Muscle of leg (tissue), 11 donors: ENCODE data around the gene UPK3BL1. TPM values are rescaled to one million over a fixed set of nuclear protein-coding genes. Genes with fewer than 3 reads are reported as not detected.
A peak's percentile ranks its signal among the peaks of the same experiment; 100 is the strongest.
"Not testable (repeated sequence)": the region's sequence is repeated elsewhere in the genome, so short reads cannot be mapped to it uniquely, and the experiment has no call there.

Source experiments
- DNase-seq: peaks from one replicate; pipeline ENCODE4 v3.0.0; 2013
- H3K27ac ChIP-seq: one replicate; pipeline ENCODE4 v1.5.1; 2013; ENCODE audit warnings: mild to moderate bottlenecking, low read length, control low read depth
- H3K27me3 ChIP-seq: one replicate; pipeline ENCODE4 v1.6.1; 2013; ENCODE audit warnings: low read length; ENCODE audit not compliant: control insufficient read depth, insufficient read depth
- H3K36me3 ChIP-seq: one replicate; pipeline ENCODE4 v1.6.1; 2013; ENCODE audit warnings: low read length; ENCODE audit not compliant: control insufficient read depth, insufficient read depth
- H3K4me1 ChIP-seq: one replicate; pipeline ENCODE4 v1.6.1; 2013; ENCODE audit warnings: low read length; ENCODE audit not compliant: control insufficient read depth, insufficient read depth
- H3K4me3 ChIP-seq: one replicate; pipeline ENCODE4 v1.5.1; 2013; ENCODE audit warnings: low read length, control low read depth
- H3K9me3 ChIP-seq: replicated peaks from 2 replicates; pipeline ENCODE4 v1.6.1; 2013; ENCODE audit warnings: low read depth, low read length; ENCODE audit not compliant: control insufficient read depth
- WGBS: methylation state at CpG from one replicate; pipeline ENCODE4 v1.1.5; 2013; ENCODE audit warnings: missing lambda C conversion rate; ENCODE audit not compliant: insufficient coverage; 5-methylcytosine and 5-hydroxymethylcytosine counted together
- polyA plus RNA-seq, 8 donors: library from polyadenylated mRNA; unstranded; fragments of 120-200 nt; gene quantifications; one replicate each; pipeline versions ENCODE4 v1.2.1 to v1.2.3, GENCODE V29; 2013; ENCODE audit warnings: inconsistent platforms in 1 of 8, low replicate concordance in 1 of 8; ENCODE audit not compliant: insufficient read length in 8 of 8, insufficient read depth in 1 of 8
- total RNA-seq: library from RNA; stranded (reverse); fragments of 120-200 nt; gene quantifications from one replicate; pipeline ENCODE4 v1.2.4, GENCODE V29; 2013

Gene UPK3BL1
- total and polyA plus RNA-seq, 9 donors, result 2.2 to 35.0 (median 7.3) TPM

DNA sequence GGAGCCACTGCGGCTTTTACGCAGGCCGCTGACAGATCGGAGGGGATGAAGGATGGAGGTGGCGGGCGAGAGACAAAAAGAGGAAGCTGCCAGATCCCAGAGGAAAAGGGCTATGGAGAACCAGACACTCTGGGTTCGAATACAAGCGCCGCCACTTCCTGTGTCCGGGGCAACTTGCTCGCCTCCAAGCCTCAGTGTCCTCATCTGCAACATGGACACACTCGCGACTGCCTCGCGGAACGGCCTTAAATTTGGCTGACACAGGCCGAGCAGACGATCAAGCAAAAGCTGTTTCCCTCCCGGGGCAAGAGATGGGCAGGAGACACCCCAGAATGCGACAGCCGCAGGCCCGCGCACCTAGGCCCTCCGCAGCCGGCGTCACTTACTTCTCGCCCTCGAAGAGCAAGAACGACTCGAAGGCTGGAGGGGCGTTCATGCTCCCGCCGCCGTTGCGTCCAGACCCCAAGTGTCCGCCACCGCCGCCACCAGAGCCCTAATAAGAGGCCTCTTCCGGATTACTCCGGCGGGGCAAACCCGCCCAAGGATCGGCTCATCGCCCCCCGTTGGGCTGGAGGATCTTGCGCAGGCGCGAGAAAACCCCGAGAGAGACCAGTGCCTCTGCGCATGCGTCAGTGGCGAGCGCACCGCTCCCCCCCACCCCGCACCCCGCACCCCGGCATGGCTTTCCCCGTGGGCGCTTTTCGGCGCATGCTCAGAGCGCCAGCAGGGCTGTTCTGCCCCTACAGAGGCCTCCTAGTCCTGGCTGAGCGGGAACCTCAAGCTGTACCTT lies 28.8 kb upstream of the UPK3BL1 start, which contains the start of gene POLR2J2:
Gene POLR2J2 (minus strand): TSS at position 498 of the 790 bp plus-strand sequence. CDS start 62 bp downstream, at position 436.
- H3K27ac ChIP-seq, H3K27me3 ChIP-seq: not testable (repeated sequence)

DNA sequence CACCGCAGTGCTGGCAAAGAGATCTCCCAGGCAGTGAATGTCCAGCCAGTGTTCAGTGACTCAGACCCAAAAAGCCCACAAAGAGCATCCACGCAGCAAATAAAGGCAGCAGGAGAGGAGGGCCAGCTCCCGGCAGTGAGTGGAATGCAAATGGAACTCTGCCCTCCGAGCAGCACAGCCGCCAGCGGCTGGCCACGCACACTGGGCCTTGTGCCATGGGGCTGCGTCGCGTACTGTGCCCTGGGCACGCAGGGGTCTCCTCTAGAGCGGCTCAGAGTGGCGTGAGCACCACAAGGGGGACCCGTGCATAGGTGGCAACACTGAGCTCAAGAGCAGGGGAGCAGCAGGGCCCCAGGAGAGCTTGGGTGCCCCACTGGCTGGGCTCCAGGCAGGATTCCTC lies 24.9 kb upstream of the UPK3BL1 start:
- DNase-seq, H3K27me3 ChIP-seq, H3K4me1 ChIP-seq, H3K9me3 ChIP-seq, H3K36me3 ChIP-seq, H3K27ac ChIP-seq, H3K4me3 ChIP-seq: not testable (repeated sequence)
- no CpG with 5 or more reads among the region's 14 CpGs for WGBS

More for the DNA sequence above, 28.8 kb upstream of the UPK3BL1 start, which contains the start of gene POLR2J2:
- H3K9me3 ChIP-seq, H3K4me1 ChIP-seq, H3K36me3 ChIP-seq: not testable (repeated sequence)
- peak within 1 kb of the TSS; percentile 47 for H3K4me3 ChIP-seq
- WGBS, result no CpG with 5 or more reads among the region's 63 CpGs
- peak; percentile 1 for DNase-seq

DNA sequence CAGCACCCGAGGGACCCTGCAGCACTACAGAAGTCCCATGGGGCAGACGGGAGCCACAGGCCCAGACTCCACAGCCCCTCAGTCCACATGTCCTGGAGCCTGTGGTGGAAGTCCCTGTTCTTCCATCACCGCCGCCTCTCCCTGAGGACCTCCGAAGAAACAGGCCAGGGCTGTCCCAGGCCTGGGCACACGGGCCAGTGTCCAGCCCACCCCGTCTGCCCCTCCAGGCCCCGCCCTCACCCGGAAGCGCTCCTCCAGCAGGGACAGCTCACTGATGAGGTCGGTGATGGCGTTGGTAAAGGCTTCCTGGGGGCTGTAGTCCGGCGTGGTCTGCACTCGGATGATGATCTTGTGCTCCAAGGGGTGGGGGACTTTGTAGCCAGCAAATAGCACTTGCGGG lies 24.3 kb upstream of the UPK3BL1 start:
- not testable (repeated sequence) for H3K36me3 ChIP-seq, H3K27me3 ChIP-seq, DNase-seq, H3K4me3 ChIP-seq, H3K9me3 ChIP-seq, H3K27ac ChIP-seq, H3K4me1 ChIP-seq
- WGBS, result no CpG with 5 or more reads among the region's 16 CpGs

DNA sequence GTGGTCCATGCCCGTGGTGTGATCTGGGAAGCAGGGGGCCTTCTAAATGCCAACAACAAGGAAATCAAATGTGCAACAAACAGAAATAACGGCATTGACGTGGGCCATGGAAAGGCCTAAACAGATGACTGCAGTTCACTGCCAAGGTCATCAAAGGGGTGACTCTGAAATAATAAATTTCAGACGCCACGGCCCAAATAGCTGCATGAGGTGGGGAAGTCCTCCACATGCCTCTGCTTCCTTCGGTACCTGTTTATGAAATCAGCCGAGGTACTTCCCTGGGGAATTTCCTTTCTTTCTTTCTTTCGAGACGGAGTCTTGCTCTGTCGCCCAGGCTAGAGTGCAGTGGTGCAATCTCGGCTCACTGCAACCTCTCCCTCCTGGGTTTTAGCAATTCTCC lies 22.2 kb upstream of the UPK3BL1 start:
- H3K4me3 ChIP-seq, DNase-seq, H3K27ac ChIP-seq, H3K27me3 ChIP-seq, H3K9me3 ChIP-seq, H3K4me1 ChIP-seq, H3K36me3 ChIP-seq: not testable (repeated sequence)
- no CpG with 5 or more reads among the region's 11 CpGs for WGBS

DNA sequence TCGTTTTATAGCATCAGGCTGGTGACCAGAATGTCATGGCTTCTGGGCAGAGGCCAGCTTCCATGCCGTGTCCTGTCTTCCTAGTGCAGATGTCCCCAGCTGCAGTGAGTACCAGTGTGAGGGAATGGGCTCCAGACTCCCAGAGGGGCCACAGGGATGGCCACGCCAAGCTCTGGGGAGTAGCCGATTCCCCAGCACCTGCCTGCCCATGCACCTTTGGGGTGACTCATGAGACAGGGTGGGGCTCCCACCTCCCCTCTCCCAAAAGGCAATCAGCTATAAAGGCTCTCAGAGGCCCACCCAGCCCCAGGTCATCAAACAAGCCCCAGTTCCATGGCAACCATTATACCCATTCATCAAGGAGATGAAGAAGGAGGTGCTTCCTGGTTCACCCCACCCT lies 7.3 kb upstream of the UPK3BL1 start, which contains the start of gene SPDYE2B:
Gene SPDYE2B (plus strand): TSS at position 396 of the 400 bp plus-strand sequence. CDS start 2,030 bp downstream, outside the sequence.
- H3K4me3 ChIP-seq, H3K27ac ChIP-seq, H3K36me3 ChIP-seq, DNase-seq, H3K27me3 ChIP-seq, H3K9me3 ChIP-seq, H3K4me1 ChIP-seq: not testable (repeated sequence)
- no CpG with 5 or more reads among the region's 4 CpGs for WGBS

DNA sequence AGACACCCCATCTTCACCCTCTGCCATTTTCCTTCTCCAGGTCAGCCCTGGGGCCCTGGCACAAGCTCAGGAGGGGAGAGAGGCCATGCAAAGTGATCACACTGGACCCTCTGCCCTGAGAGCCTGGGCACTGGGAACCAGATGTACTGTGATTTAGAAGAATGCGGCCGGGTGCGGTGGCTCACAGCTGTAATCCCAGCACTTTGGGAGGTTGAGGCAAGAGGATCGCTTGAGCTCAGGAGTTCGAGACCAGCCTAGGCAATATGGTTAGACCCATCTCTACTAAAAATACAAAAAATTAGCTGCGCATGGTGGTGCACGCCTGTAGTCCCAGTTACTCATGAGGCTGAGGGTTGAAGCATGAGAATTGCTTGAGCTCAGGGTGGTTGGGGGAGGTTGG lies 5.2 kb upstream of the UPK3BL1 start:
- not testable (repeated sequence) for H3K9me3 ChIP-seq, DNase-seq, H3K4me1 ChIP-seq, H3K36me3 ChIP-seq, H3K4me3 ChIP-seq, H3K27ac ChIP-seq, H3K27me3 ChIP-seq
- WGBS, result no CpG with 5 or more reads among the region's 7 CpGs

DNA sequence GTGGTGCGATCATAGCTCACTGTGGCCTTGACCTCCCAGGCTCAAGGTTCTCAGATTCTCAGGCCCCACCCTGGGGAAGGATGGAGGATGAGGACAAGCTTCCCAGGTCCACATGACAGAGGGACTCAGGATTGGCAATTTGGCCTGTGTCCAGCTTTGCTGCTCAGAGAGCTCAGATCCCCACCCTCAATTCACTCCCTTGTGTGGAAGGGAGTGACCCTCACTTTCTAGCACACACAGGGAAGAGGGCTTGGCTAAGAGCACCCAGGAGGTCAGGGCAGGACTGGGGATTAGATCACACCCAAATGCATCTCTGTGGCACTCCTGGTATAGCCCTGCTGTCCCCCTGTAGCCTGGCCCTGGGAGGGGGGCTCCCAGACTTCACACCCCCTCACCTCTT lies 813 bp upstream of the UPK3BL1 start:
- H3K27me3 ChIP-seq, H3K4me3 ChIP-seq, H3K4me1 ChIP-seq, H3K9me3 ChIP-seq, H3K27ac ChIP-seq, DNase-seq, H3K36me3 ChIP-seq: not testable (repeated sequence)
- WGBS, result no CpG with 5 or more reads among the region's 1 CpG

DNA sequence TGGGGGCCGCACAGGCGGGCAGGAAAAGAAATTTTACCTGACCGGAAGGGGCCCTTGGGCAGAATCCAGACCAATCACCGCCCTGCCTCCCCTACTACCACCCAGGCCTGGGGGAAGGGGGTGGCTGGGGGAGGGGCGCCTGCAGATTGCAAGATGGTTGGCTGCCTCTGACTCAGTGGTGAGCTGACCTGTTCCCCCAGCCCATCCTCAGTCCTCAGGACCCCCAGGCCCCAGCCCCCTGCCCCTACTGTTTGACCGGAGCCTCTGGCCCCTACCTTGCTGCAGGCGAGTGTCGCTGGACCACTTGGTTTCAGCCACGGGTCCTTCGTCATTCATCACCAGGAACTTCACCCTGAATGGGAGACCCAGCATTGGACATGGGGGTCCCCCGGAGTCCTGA lies 3.7 kb downstream of the UPK3BL1 start:
- H3K27me3 ChIP-seq, H3K27ac ChIP-seq, H3K36me3 ChIP-seq, H3K4me1 ChIP-seq, DNase-seq, H3K9me3 ChIP-seq, H3K4me3 ChIP-seq: not testable (repeated sequence)
- no CpG with 5 or more reads among the region's 11 CpGs for WGBS

DNA sequence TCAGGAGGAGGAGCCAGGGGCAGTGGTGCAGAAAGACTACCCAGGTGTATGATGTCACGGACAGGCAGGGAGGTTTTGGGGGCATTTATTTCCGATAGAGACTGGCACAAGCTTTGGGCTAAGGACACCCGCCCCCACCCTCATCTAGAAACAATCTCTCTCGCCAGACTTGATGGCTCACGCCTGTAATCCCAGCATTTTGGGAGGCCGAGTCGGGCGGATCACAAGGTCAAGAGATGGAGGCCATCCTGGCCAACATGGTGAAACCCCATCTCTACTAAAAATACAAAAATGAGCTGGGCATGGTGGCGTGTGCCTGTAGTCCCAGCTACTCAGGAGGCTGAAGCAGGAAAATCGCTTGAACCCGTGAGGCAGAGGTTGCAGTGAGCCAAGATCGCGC lies 5.6 kb downstream of the UPK3BL1 start:
- H3K27ac ChIP-seq, H3K4me3 ChIP-seq, H3K4me1 ChIP-seq, H3K36me3 ChIP-seq, DNase-seq, H3K27me3 ChIP-seq, H3K9me3 ChIP-seq: not testable (repeated sequence)
- no CpG with 5 or more reads among the region's 13 CpGs for WGBS

DNA sequence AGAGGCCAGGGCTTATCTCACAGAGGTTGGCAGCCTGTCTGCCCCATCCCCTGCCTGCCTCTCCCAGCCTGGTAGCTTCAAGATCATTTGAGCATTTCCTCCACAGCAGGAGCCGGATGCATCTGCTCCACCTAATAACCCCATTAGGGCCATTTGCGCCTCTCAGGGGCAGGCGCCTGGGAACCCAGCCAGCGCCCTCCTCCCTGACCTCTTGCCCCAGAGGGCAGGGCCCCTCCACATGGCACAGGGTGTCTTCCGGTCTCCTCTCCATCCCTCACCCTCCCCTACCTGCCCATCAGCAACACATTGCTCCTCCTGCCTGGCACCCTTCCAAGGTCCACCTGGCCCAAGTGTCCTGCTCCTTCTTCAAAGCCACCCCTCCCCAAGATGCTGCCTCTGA lies 7.2 kb downstream of the UPK3BL1 start:
- not testable (repeated sequence) for H3K9me3 ChIP-seq, H3K4me1 ChIP-seq, H3K4me3 ChIP-seq, DNase-seq, H3K27me3 ChIP-seq, H3K27ac ChIP-seq, H3K36me3 ChIP-seq
- no CpG with 5 or more reads among the region's 5 CpGs for WGBS

DNA sequence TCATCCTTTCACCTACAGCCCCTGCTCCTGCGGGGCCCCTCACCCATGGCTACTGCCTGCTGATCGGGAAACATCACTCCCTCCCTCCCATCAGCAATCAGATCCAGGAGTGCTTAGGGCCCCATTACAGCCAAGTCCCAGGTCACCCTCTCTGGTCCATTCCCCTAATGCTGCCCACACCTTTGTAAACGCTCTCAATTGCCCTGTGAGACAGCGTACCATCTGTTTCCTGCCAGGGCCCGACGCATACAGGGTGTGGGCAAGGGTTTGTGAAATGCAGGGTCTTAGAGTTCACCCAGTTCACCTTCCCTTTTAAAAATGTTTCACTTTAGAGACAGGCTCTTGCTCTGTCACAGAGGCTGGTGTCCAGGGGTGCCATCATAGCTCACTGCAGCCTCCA lies 8.3 kb downstream of the UPK3BL1 start:
- DNase-seq, H3K4me3 ChIP-seq, H3K9me3 ChIP-seq, H3K36me3 ChIP-seq, H3K4me1 ChIP-seq, H3K27ac ChIP-seq, H3K27me3 ChIP-seq: not testable (repeated sequence)
- WGBS, result no CpG with 5 or more reads among the region's 6 CpGs
